ENCODE measurements around the gene RHBDD1.

The RHBDD1 gene

GRCh38 chr2:226835796-226836547 is at the start of gene RHBDD1:
TSS of gene RHBDD1 (plus strand) at chr2:226836054. CDS start at chr2:226864694, 28,640 bp downstream.
- DNase-seq (ENCODE audit: low spot score in 2 of 2) (peak; percentile 84 to 91), ATAC-seq (replicated peaks; ENCODE audit: extremely low read depth, poor library complexity, severe bottlenecking) (peak; percentile 86)
- peak within 1 kb of the TSS; percentile 90 for H3K4me3 Mint-ChIP-seq
- H3K27me3 Mint-ChIP-seq: no peaks in the 10 kb centered on the region
- no peaks in the 10 kb centered on the region for H3K9me3 Mint-ChIP-seq
- H3K36me3 Mint-ChIP-seq (ENCODE audit: insufficient read depth): peaks cover 14% of the 10 kb centered on the region
- peak within 1 kb of the TSS; percentile 98 for H3K27ac Mint-ChIP-seq (ENCODE audit: low read depth)
- peaks cover 26% of the 10 kb centered on the region for H3K4me1 Mint-ChIP-seq

DNA sequence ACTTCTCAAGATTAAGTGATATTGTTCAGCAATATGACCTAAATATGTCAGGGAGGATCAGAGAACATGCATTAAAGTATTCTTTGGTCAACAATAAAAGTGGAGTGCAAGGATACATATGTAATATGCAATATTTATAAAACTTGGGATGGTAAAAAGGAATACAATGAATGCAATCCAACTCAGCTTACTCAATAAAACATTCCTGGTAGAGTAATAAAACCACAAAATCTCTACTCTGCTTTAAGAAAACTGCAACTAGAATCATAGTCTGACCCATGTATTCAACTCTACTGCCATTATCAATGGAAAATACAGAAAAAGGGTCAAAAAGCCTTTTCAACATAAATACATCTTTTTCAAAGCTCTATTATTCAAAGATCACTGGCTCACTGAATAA is 47.8 kb upstream of the RHBDD1 start:
- no peak for ATAC-seq (replicated peaks; ENCODE audit: extremely low read depth, poor library complexity, severe bottlenecking)
- Mint-ChIP-seq H3K4me3 (no peak overlapping the region), H3K27ac (ENCODE audit: low read depth) (no peak overlapping the region), H3K9me3 (no peaks in the 10 kb centered on the region), H3K27me3 (peaks cover 11% of the 10 kb centered on the region), H3K4me1 (peaks cover 13% of the 10 kb centered on the region), H3K36me3 (ENCODE audit: insufficient read depth) (peaks cover 9% of the 10 kb centered on the region)
- no peak for DNase-seq (ENCODE audit: low spot score in 2 of 2)

- Mint-ChIP-seq H3K9me3 (no peaks in the 10 kb centered on the region), H3K4me3 (no peak overlapping the region), H3K27me3 (peaks cover 2% of the 10 kb centered on the region), H3K27ac (ENCODE audit: low read depth) (peak overlapping the region; percentile 39), H3K4me1 (peaks cover 13% of the 10 kb centered on the region), H3K36me3 (ENCODE audit: insufficient read depth) (peaks cover 9% of the 10 kb centered on the region)
- DNase-seq (ENCODE audit: low spot score in 2 of 2) (no peak), ATAC-seq (replicated peaks; ENCODE audit: extremely low read depth, poor library complexity, severe bottlenecking) (no peak)
These were observed 46.9 kb upstream of the RHBDD1 start for GRCh38 chr2:226788881-226789490.

DNA sequence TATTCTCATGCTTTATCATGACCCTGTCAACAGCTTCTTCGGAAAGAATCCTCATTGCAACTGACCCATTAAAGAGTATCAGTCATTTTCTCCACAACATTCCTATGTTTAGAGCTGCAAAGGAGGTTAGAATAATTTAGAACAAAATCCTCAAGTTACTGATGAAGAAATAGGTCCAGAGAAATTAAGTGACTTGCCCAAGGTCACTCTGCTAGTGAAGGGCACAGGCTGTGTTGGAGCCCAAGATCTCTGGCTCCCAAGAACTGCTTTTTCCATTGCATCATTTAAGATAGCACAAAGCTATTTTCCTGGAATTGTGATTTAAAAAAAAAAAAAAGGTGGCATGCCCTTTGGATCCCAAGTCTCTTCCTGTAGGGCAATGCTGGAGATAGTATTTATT is 45.8 kb upstream of the RHBDD1 start:
- H3K4me1 Mint-ChIP-seq: peaks cover 13% of the 10 kb centered on the region
- H3K9me3 Mint-ChIP-seq: no peaks in the 10 kb centered on the region
- no peaks in the 10 kb centered on the region for H3K27me3 Mint-ChIP-seq
- H3K4me3 Mint-ChIP-seq: peak overlapping the region; percentile 92
- DNase-seq (ENCODE audit: low spot score in 2 of 2): no peak
- H3K36me3 Mint-ChIP-seq (ENCODE audit: insufficient read depth): peaks cover 9% of the 10 kb centered on the region
- ATAC-seq (replicated peaks; ENCODE audit: extremely low read depth, poor library complexity, severe bottlenecking): no peak
- H3K27ac Mint-ChIP-seq (ENCODE audit: low read depth): no peak overlapping the region

GRCh38 chr2:226790431-226790830 is 45.4 kb upstream of the RHBDD1 start:
- H3K4me3 Mint-ChIP-seq: peak overlapping the region; percentile 92
- no peak overlapping the region for H3K27ac Mint-ChIP-seq (ENCODE audit: low read depth)
- H3K4me1 Mint-ChIP-seq: peaks cover 13% of the 10 kb centered on the region
- no peak for ATAC-seq (replicated peaks; ENCODE audit: extremely low read depth, poor library complexity, severe bottlenecking)
- no peak for DNase-seq (ENCODE audit: low spot score in 2 of 2)
- peaks cover 9% of the 10 kb centered on the region for H3K36me3 Mint-ChIP-seq (ENCODE audit: insufficient read depth)
- H3K27me3 Mint-ChIP-seq: no peaks in the 10 kb centered on the region
- H3K9me3 Mint-ChIP-seq: no peaks in the 10 kb centered on the region

- H3K4me3 Mint-ChIP-seq: peak overlapping the region; percentile 92
- H3K4me1 Mint-ChIP-seq: peaks cover 13% of the 10 kb centered on the region
- H3K27me3 Mint-ChIP-seq: no peaks in the 10 kb centered on the region
- peak overlapping the region; percentile 97 for H3K27ac Mint-ChIP-seq (ENCODE audit: low read depth)
- H3K36me3 Mint-ChIP-seq (ENCODE audit: insufficient read depth): peaks cover 9% of the 10 kb centered on the region
- no peaks in the 10 kb centered on the region for H3K9me3 Mint-ChIP-seq
- DNase-seq (ENCODE audit: low spot score in 2 of 2) (no peak), ATAC-seq (replicated peaks; ENCODE audit: extremely low read depth, poor library complexity, severe bottlenecking) (peak; percentile 75)
These were observed 44.8 kb upstream of the RHBDD1 start for GRCh38 chr2:226791056-226791486.

- peak; percentile 94 for ATAC-seq (replicated peaks; ENCODE audit: extremely low read depth, poor library complexity, severe bottlenecking)
- no peaks in the 10 kb centered on the region for H3K9me3 Mint-ChIP-seq
- H3K27me3 Mint-ChIP-seq: no peaks in the 10 kb centered on the region
- H3K4me1 Mint-ChIP-seq: peaks cover 13% of the 10 kb centered on the region
- DNase-seq (ENCODE audit: low spot score in 2 of 2): peak; percentile 82 to 84
- H3K4me3 Mint-ChIP-seq: peak overlapping the region; percentile 92
- peak overlapping the region; percentile 97 for H3K27ac Mint-ChIP-seq (ENCODE audit: low read depth)
- peaks cover 9% of the 10 kb centered on the region for H3K36me3 Mint-ChIP-seq (ENCODE audit: insufficient read depth)
These were observed 44.3 kb upstream of the RHBDD1 start for GRCh38 chr2:226791487-226792081.

GRCh38 chr2:226792155-226792881 is 43.5 kb upstream of the RHBDD1 start:
- ATAC-seq (replicated peaks; ENCODE audit: extremely low read depth, poor library complexity, severe bottlenecking) (no peak), DNase-seq (ENCODE audit: low spot score in 2 of 2) (no peak)
- H3K4me3 Mint-ChIP-seq: peak overlapping the region; percentile 92
- peak overlapping the region; percentile 65 for H3K27ac Mint-ChIP-seq (ENCODE audit: low read depth)
- no peaks in the 10 kb centered on the region for H3K9me3 Mint-ChIP-seq
- no peaks in the 10 kb centered on the region for H3K27me3 Mint-ChIP-seq
- H3K4me1 Mint-ChIP-seq: peaks cover 13% of the 10 kb centered on the region
- peaks cover 9% of the 10 kb centered on the region for H3K36me3 Mint-ChIP-seq (ENCODE audit: insufficient read depth)

DNA sequence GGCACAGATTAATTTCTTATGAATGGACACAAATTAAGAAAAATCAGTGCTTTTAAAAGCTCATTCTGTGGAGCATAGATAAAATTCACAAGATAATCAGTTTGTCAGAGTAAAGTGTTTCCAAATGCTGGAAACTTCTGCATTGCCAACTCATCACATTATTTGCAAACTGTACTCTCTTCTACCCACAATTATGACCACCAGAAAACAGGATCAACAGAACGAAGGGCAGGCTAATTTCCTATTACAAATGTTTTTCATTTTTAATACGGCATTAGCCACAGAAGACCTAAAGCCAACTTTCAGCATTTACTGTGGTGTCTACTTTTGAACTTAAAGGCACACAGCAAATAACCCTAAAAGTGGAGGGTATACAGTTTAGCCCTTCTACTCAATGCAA is 42.2 kb upstream of the RHBDD1 start:
- Mint-ChIP-seq H3K9me3 (no peaks in the 10 kb centered on the region), H3K27ac (ENCODE audit: low read depth) (no peak overlapping the region), H3K27me3 (no peaks in the 10 kb centered on the region), H3K4me3 (no peak overlapping the region), H3K36me3 (ENCODE audit: insufficient read depth) (peaks cover 7% of the 10 kb centered on the region), H3K4me1 (peaks cover 13% of the 10 kb centered on the region)
- ATAC-seq (replicated peaks; ENCODE audit: extremely low read depth, poor library complexity, severe bottlenecking) (no peak), DNase-seq (ENCODE audit: low spot score in 2 of 2) (no peak)

DNA sequence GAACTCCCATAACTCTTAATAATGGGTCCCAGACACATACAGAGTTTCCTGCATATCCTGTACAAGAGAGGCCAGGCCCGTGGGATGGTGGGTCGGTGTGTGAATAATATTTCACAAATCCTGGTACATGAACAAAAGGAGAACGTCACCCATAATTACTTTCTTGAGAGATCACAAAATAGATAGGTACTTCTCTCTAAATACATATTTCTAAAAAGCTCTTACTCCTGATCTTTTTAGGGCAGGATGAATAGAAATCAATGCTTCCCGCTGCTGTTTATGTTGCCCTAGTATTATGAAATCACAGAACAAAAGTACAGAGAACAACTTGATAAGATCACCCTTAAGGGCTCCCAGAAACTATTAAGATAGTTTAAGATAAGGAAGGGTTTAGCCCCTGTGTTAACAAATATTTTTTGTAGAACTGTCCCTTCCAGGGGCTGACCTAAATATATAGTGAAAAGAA is 41.6 kb upstream of the RHBDD1 start:
- Mint-ChIP-seq H3K4me1 (peaks cover 13% of the 10 kb centered on the region), H3K9me3 (no peaks in the 10 kb centered on the region), H3K36me3 (ENCODE audit: insufficient read depth) (peaks cover 7% of the 10 kb centered on the region), H3K4me3 (no peak overlapping the region), H3K27ac (ENCODE audit: low read depth) (no peak overlapping the region), H3K27me3 (no peaks in the 10 kb centered on the region)
- ATAC-seq (replicated peaks; ENCODE audit: extremely low read depth, poor library complexity, severe bottlenecking) (no peak), DNase-seq (ENCODE audit: low spot score in 2 of 2) (no peak)

DNA sequence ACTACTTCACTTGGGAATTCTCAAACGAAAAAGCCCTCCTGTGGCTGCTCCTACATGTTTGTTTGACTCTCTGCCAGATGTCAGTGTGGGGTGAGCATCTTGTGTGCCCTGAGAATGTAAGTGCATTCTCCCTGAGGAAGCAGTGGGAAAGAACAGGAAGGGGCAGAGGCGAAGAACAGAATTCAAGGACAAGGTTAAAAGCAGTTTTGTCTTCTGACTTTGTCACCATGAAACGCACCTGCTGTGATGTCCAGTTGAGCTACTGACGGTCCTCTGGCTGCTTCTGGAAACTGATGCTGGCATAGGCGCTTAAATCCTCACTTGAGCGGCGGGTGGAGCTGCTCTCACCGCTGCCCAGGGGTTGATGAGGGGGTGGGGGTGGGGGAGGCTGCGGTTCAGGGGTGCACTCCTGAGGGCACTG is 41.1 kb upstream of the RHBDD1 start:
- no peaks in the 10 kb centered on the region for H3K9me3 Mint-ChIP-seq

GRCh38 chr2:226795281-226796011 is 40.4 kb upstream of the RHBDD1 start:
- H3K27me3 Mint-ChIP-seq: peaks cover 3% of the 10 kb centered on the region
- no peaks in the 10 kb centered on the region for H3K9me3 Mint-ChIP-seq
- ATAC-seq (replicated peaks; ENCODE audit: extremely low read depth, poor library complexity, severe bottlenecking) (no peak), DNase-seq (ENCODE audit: low spot score in 2 of 2) (no peak)
- no peak overlapping the region for H3K27ac Mint-ChIP-seq (ENCODE audit: low read depth)
- H3K4me1 Mint-ChIP-seq: peaks cover 13% of the 10 kb centered on the region
- H3K36me3 Mint-ChIP-seq (ENCODE audit: insufficient read depth): peaks cover 7% of the 10 kb centered on the region
- no peak overlapping the region for H3K4me3 Mint-ChIP-seq

More for the DNA sequence above, 41.1 kb upstream of the RHBDD1 start:
- Mint-ChIP-seq H3K4me1 (peaks cover 13% of the 10 kb centered on the region), H3K27me3 (no peaks in the 10 kb centered on the region), H3K36me3 (ENCODE audit: insufficient read depth) (peaks cover 7% of the 10 kb centered on the region), H3K4me3 (no peak overlapping the region), H3K27ac (ENCODE audit: low read depth) (no peak overlapping the region)
- no peak for DNase-seq (ENCODE audit: low spot score in 2 of 2)
- ATAC-seq (replicated peaks; ENCODE audit: extremely low read depth, poor library complexity, severe bottlenecking): no peak

Measured in central memory CD8-positive, alpha-beta T cell (primary cell).